ENCODE measurements around the gene MKS1.

- TF ChIP-seq, protein P1, sequence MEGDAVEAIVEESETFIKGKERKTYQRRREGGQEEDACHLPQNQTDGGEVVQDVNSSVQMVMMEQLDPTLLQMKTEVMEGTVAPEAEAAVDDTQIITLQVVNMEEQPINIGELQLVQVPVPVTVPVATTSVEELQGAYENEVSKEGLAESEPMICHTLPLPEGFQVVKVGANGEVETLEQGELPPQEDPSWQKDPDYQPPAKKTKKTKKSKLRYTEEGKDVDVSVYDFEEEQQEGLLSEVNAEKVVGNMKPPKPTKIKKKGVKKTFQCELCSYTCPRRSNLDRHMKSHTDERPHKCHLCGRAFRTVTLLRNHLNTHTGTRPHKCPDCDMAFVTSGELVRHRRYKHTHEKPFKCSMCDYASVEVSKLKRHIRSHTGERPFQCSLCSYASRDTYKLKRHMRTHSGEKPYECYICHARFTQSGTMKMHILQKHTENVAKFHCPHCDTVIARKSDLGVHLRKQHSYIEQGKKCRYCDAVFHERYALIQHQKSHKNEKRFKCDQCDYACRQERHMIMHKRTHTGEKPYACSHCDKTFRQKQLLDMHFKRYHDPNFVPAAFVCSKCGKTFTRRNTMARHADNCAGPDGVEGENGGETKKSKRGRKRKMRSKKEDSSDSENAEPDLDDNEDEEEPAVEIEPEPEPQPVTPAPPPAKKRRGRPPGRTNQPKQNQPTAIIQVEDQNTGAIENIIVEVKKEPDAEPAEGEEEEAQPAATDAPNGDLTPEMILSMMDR (IDR thresholded peaks at IDR 0.05) = no peak
- TF ChIP-seq POLR2A (IDR thresholded peaks at IDR 0.05) = no peak
Measured at GRCh38 chr17:58174871-58175270, 44.2 kb downstream of the MKS1 start.
